Measurements from ENCODE around the gene ACTG2.
A peak's percentile ranks its signal among the peaks of the same experiment; 100 is the strongest.

Gene ACTG2

DNA sequence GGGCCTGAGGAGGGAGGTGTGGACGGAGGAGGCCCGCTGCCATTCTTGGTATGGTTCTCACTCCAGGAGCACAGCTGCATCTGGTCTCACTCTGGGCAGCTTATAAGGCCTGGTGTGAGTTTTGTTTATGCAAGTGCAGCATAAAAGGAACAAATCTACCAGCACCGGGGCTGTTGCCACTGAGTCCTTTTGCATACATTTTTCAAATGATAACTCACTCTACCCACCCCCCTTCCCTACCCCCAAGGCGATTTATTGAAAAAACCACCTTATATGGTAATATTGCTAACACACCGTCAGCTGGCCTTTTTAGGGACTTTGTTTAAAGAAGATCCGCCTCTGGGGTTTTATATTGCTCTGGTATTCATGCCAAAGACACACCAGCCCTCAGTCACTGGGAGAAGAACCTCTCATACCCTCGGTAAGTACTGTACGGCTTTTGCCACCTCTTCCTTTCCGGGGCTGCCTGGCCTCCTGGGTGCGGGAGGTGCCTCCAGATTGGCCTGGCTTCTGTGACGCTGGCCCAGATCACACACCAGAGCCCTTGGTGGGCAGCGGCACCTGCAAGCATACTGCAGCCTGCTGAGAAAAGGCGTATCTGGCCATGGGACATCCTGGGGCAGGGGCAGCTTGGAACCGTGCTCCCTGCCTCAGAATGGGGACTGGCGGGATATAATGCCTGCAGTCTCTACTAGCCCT is at the start of gene ACTG2:
ACTG2 (plus strand) TSS at position 378 of the 699 bp plus-strand sequence. CDS start 8,304 bp downstream, outside the sequence.
- TF ChIP-seq CTCF (IDR thresholded peaks at IDR 0.05; ENCODE audit: low read depth, low read length), result no peak
- peak within 1 kb of the TSS; percentile 65 for H3K4me3 ChIP-seq (ENCODE audit: low read depth, low read length)

DNA sequence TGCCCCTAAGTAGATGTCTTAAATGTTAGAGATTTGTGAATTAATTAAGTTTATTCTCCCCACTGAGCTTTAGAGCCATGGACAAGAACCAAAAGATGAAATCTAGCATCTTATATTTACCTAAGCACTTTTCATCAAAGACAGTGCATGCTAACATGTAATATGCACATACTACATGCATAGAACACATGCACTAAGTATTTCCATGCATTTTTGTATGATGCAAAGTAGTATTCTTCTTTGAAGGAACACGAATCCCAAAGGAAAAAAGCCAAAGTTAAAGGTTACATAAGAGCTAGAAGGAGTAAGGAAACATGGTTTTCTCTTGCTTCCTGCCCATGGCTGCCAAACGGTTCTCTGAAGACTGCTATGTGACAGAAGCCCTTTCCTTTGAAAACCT is 48.7 kb upstream of the ACTG2 start:
- no peak for TF ChIP-seq CTCF (IDR thresholded peaks at IDR 0.05; ENCODE audit: low read depth, low read length)
- H3K4me3 ChIP-seq (ENCODE audit: low read depth, low read length), result no peak overlapping the region

DNA sequence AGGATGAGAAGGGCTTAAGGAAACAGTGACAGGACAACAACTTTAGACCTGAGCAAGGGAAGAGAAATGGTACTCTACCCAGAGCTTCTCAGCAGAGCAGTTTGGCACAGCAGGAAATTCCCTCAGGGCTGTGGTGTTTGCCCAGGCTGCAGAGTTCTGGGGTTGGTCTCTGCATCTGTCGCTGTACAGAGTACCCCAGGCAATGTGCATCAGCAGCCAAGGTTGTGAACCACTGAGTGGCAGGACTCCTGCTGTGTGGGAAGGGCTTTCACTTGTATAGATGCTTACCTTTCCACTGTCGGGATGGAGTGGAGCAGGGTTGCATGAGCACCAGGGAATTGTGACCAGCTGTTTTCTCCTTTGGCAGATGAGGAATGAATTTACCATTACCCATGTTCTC is 42.8 kb upstream of the ACTG2 start:
- TF ChIP-seq CTCF (IDR thresholded peaks at IDR 0.05; ENCODE audit: low read depth, low read length), result no peak
- no peak overlapping the region for H3K4me3 ChIP-seq (ENCODE audit: low read depth, low read length)

DNA sequence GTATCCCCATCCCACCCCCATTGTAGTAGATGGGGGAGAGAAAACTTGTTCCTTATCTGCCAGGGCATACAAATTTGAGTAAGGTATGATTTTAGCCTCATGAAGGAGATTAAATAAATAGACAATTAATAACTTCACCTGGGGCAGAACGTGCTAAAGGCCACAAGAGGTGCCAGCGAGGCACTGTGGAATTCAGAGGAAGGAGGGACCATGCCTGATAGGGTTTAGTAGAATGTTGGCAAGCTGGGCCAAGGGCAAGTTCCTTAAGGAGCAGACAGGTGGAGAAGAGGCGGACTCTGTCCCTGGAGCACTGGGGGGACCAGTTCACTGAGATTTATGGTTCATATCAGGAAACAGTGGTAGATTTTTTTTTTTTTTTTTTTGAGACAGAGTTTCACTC is 41.5 kb upstream of the ACTG2 start:
- TF ChIP-seq CTCF (IDR thresholded peaks at IDR 0.05; ENCODE audit: low read depth, low read length), result 0 out of 2 replicates have a peak, but pooled peaks have one; percentile 7
- H3K4me3 ChIP-seq (ENCODE audit: low read depth, low read length), result no peak overlapping the region

- no peak for TF ChIP-seq CTCF (IDR thresholded peaks at IDR 0.05; ENCODE audit: low read depth, low read length)
- H3K4me3 ChIP-seq (ENCODE audit: low read depth, low read length), result no peak overlapping the region
Measured at GRCh38 chr2:73852020-73852419, 40.8 kb upstream of the ACTG2 start.

- no peak overlapping the region for H3K4me3 ChIP-seq (ENCODE audit: low read depth, low read length)
- TF ChIP-seq CTCF (IDR thresholded peaks at IDR 0.05; ENCODE audit: low read depth, low read length), result no peak
Measured at GRCh38 chr2:73855526-73855925, 37.3 kb upstream of the ACTG2 start.

- no peak for TF ChIP-seq CTCF (IDR thresholded peaks at IDR 0.05; ENCODE audit: low read depth, low read length)
- H3K4me3 ChIP-seq (ENCODE audit: low read depth, low read length), result no peak overlapping the region
Measured at GRCh38 chr2:73856214-73856613, 36.6 kb upstream of the ACTG2 start.
